Mesothelial cell of epicardium (in vitro differentiated cells): ENCODE measurements around the gene CCDC137. TPM values are rescaled to one million over a fixed set of nuclear protein-coding genes. Genes with fewer than 3 reads are reported as not detected.

ENCODE experiments used
- DNase-seq, 2 experiments: peaks; one replicate each; pipeline ENCODE4 v3.0.0; 2021; ENCODE audit warnings: low spot score in 2 of 2; ENCODE audit not compliant: unreplicated experiment in 2 of 2
- H3K27ac Mint-ChIP-seq: 2 replicates; pipeline ENCODE4 v1.8.0; 2021; ENCODE audit warnings: mixed read lengths
- H3K27me3 Mint-ChIP-seq: 2 replicates; pipeline ENCODE4 v1.8.0; 2021; ENCODE audit warnings: low read depth, mixed read lengths
- H3K36me3 Mint-ChIP-seq: 2 replicates; pipeline ENCODE4 v1.8.0; 2021; ENCODE audit warnings: mixed read lengths
- H3K4me1 Mint-ChIP-seq: 2 replicates; pipeline ENCODE4 v1.8.0; 2021; ENCODE audit warnings: mixed read lengths
- H3K4me3 Mint-ChIP-seq: 2 replicates; pipeline ENCODE4 v1.8.0; 2021; ENCODE audit warnings: mild to moderate bottlenecking, moderate library complexity, mixed read lengths
- H3K9me3 Mint-ChIP-seq: 2 replicates; pipeline ENCODE4 v1.8.0; 2021; ENCODE audit warnings: mixed read lengths
- CTCF ChIP-seq: fragments of 200-600 bp; sonication (generic); IDR thresholded peaks from one replicate; pipeline ENCODE4 v1.5.0; 2021; ENCODE audit warnings: antibody characterized with exemption; ENCODE audit not compliant: unreplicated experiment
- total RNA-seq: library from RNA; stranded (reverse); gene quantifications from 3 replicates; pipeline ENCODE4 v1.2.1, GENCODE V29; 2021

CCDC137 gene
- total RNA-seq, 1 donor from 2014 or later, result 19.6 TPM

- Mint-ChIP-seq H3K36me3 (peaks cover 6% of the 10 kb centered on the region), H3K4me3 (peak within 1 kb of the TSS; percentile 95), H3K4me1 (peaks cover 23% of the 10 kb centered on the region), H3K9me3 (no peaks in the 10 kb centered on the region), H3K27me3 (no peaks in the 10 kb centered on the region), H3K27ac (peak within 1 kb of the TSS; percentile 98)
- TF ChIP-seq CTCF, result no peak
- DNase-seq, result peak; percentile 96 to 99
Observed at GRCh38 chr17:81683584-81684441, 17.3 kb downstream of the CCDC137 start, which contains the start of the genes ARL16 and HGS. Gene ARL16 (minus strand): TSS chr17:81683797. CDS start chr17:81683753, 44 bp downstream. Gene HGS (plus strand): TSS chr17:81684011. CDS start chr17:81684067, 56 bp downstream.

GRCh38 chr17:81684442-81684911, 17.9 kb downstream of the CCDC137 start:
- TF ChIP-seq CTCF, result no peak
- Mint-ChIP-seq H3K36me3 (peaks cover 12% of the 10 kb centered on the region), H3K9me3 (no peaks in the 10 kb centered on the region), H3K4me1 (peaks cover 23% of the 10 kb centered on the region), H3K27ac (peak overlapping the region; percentile 87), H3K27me3 (no peaks in the 10 kb centered on the region), H3K4me3 (peak overlapping the region; percentile 76)
- DNase-seq, result no peak

- peak overlapping the region; percentile 76 for H3K4me3 Mint-ChIP-seq
- no peaks in the 10 kb centered on the region for H3K27me3 Mint-ChIP-seq
- peaks cover 12% of the 10 kb centered on the region for H3K36me3 Mint-ChIP-seq
- H3K27ac Mint-ChIP-seq, result peak overlapping the region; percentile 87
- H3K9me3 Mint-ChIP-seq, result no peaks in the 10 kb centered on the region
- H3K4me1 Mint-ChIP-seq, result peaks cover 23% of the 10 kb centered on the region
- TF ChIP-seq CTCF, result no peak
- no peak for DNase-seq
Observed at GRCh38 chr17:81685108-81685507, 18.6 kb downstream of the CCDC137 start.

GRCh38 chr17:81686614-81687013, 20.1 kb downstream of the CCDC137 start:
- H3K9me3 Mint-ChIP-seq, result no peaks in the 10 kb centered on the region
- peaks cover 23% of the 10 kb centered on the region for H3K4me1 Mint-ChIP-seq
- H3K4me3 Mint-ChIP-seq, result no peak overlapping the region
- H3K27me3 Mint-ChIP-seq, result no peaks in the 10 kb centered on the region
- H3K36me3 Mint-ChIP-seq, result peaks cover 12% of the 10 kb centered on the region
- H3K27ac Mint-ChIP-seq, result no peak overlapping the region
- DNase-seq, result no peak
- TF ChIP-seq CTCF, result no peak

GRCh38 chr17:81687770-81688541, 21.4 kb downstream of the CCDC137 start:
- Mint-ChIP-seq H3K4me1 (peaks cover 16% of the 10 kb centered on the region), H3K36me3 (peaks cover 14% of the 10 kb centered on the region), H3K27me3 (no peaks in the 10 kb centered on the region), H3K27ac (no peak overlapping the region), H3K9me3 (no peaks in the 10 kb centered on the region), H3K4me3 (no peak overlapping the region)
- no peak for TF ChIP-seq CTCF
- no peak for DNase-seq
